Ascending aorta (tissue), 2 donors: ENCODE data around the gene MTARC1. TPM values are rescaled to one million over a fixed set of nuclear protein-coding genes. Genes with fewer than 3 reads are reported as not detected.

Source experiments
- DNase-seq, 2 donors: peaks; one replicate each; pipeline ENCODE4 v3.0.0-alpha.2; 2019; ENCODE audit warnings: low spot score in 2 of 2
- H3K27ac ChIP-seq, 2 donors: fragments of 200-600 bp; sonication (generic); one replicate each; pipeline ENCODE4 v1.5.1; 2016 to 2017; ENCODE audit warnings: mild to moderate bottlenecking in 1 of 2
- H3K27me3 ChIP-seq: fragments of 200-600 bp; sonication (generic); one replicate; pipeline ENCODE4 v1.5.1; 2017
- H3K36me3 ChIP-seq, 2 donors: fragments of 200-600 bp; sonication (generic); one replicate each; pipeline ENCODE4 v1.5.1; 2016
- H3K4me1 ChIP-seq, 2 donors: fragments of 200-600 bp; sonication (generic); one replicate each; pipeline ENCODE4 v1.5.1; 2016 to 2017; ENCODE audit warnings: mild to moderate bottlenecking in 1 of 2
- H3K4me3 ChIP-seq, 2 donors: fragments of 200-600 bp; sonication (generic); one replicate each; pipeline ENCODE4 v1.5.1; 2016 to 2017; ENCODE audit warnings: mild to moderate bottlenecking in 1 of 2
- H3K9me3 ChIP-seq, 2 donors: fragments of 200-600 bp; sonication (generic); one replicate each; pipeline ENCODE4 v1.5.1; 2016
- intact Hi-C: fragments of 100-400 bp; cut with DNase I; formaldehyde crosslinking; loops from one replicate; pipeline ENCODE4 v1.15.1; 2023
- total RNA-seq: library from RNA; depleted of rRNA; stranded (reverse); fragments of >200 nt; gene quantifications from one replicate; pipeline ENCODE4 v1.1.0, GENCODE V29; 2016
- TF ChIP-seq, protein P1 (sequence below), 3 experiments: fragments of 200-600 bp in 2 of 3; fragments of 450-650 bp in 1 of 3; sonication (generic) in 2 of 3; IDR thresholded peaks; one replicate each; pipeline ENCODE4 v1.5.1; 2016 to 2019; ENCODE audit warnings: antibody characterized with exemption in 3 of 3, mild to moderate bottlenecking in 1 of 3, moderate library complexity in 1 of 3

The MTARC1 gene
- 2.2 TPM for total RNA-seq

DNA sequence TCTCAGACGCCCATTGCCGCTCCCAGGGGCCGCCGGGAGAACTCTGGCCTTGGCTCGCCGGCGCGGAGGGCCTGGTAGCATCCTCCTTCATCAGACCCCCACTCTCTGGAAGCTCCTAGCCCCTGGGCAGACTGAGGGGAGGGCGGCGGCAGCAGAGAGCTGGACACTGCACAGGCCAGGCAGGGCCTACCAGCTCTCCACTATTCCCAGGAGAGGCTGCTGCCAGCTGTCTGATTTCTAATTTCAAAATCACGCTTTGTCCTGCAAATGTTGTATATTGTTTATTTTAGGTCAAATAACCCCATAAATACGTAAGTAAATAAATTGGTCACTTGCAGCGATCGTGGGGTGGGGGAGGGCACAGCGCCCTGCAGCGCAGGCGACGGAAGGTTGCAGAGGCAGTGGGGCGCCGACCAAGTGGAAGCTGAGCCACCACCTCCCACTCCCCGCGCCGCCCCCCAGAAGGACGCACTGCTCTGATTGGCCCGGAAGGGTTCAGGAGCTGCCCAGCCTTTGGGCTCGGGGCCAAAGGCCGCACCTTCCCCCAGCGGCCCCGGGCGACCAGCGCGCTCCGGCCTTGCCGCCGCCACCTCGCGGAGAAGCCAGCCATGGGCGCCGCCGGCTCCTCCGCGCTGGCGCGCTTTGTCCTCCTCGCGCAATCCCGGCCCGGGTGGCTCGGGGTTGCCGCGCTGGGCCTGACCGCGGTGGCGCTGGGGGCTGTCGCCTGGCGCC, at the start of gene MTARC1:
Gene MTARC1 (plus strand): TSS at position 577 of the 732 bp plus-strand sequence. CDS start 32 bp downstream, at position 609.
- no peaks in the 10 kb centered on the region for H3K36me3 ChIP-seq

DNA sequence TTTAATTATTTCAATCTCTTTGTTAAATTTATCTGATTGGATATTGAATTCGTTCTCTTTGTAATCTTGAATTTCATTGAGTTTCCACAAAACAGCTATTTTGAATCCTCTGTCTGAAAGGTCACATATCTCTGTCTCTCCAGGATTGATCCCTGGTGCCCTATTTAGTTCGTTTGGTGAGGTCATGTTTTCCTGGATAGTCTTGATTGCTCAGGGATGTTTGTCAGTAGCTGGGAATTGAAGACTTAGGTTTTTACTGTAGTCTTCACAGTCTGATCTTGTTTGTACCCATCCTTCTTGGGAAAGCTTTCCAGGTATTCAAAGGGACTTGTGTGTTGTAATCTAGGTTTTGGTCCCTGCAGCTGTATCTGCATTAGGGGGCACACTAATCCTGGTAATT, 45.4 kb upstream of the MTARC1 start:
- no peak for DNase-seq
- no peaks in the 10 kb centered on the region for H3K9me3 ChIP-seq
- H3K27ac ChIP-seq, result no peak overlapping the region
- no peaks in the 10 kb centered on the region for H3K4me1 ChIP-seq
- no peaks in the 10 kb centered on the region for H3K36me3 ChIP-seq
- intact Hi-C loops, result loop anchor here (10.0 kb wide), 1 partner anchor 133 kb away; the partner anchor contains the start of gene HLX
- TF ChIP-seq, protein P1, sequence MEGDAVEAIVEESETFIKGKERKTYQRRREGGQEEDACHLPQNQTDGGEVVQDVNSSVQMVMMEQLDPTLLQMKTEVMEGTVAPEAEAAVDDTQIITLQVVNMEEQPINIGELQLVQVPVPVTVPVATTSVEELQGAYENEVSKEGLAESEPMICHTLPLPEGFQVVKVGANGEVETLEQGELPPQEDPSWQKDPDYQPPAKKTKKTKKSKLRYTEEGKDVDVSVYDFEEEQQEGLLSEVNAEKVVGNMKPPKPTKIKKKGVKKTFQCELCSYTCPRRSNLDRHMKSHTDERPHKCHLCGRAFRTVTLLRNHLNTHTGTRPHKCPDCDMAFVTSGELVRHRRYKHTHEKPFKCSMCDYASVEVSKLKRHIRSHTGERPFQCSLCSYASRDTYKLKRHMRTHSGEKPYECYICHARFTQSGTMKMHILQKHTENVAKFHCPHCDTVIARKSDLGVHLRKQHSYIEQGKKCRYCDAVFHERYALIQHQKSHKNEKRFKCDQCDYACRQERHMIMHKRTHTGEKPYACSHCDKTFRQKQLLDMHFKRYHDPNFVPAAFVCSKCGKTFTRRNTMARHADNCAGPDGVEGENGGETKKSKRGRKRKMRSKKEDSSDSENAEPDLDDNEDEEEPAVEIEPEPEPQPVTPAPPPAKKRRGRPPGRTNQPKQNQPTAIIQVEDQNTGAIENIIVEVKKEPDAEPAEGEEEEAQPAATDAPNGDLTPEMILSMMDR (IDR thresholded peaks at IDR 0.05), result no peak
- no peak overlapping the region for H3K4me3 ChIP-seq
- no peaks in the 10 kb centered on the region for H3K27me3 ChIP-seq

More for the DNA sequence above, at the start of gene MTARC1:
- intact Hi-C loops, result loop anchor here (5.0 kb wide), 1 partner anchor 54 kb away; no protein-coding TSS in a partner anchor
- peak within 1 kb of the TSS; percentile 73 to 77 for H3K27ac ChIP-seq
- peak within 1 kb of the TSS; percentile 78 for H3K4me3 ChIP-seq
- peaks cover 7 to 18% of the 10 kb centered on the region in 2 donors for H3K4me1 ChIP-seq
- H3K27me3 ChIP-seq, result no peaks in the 10 kb centered on the region
- H3K9me3 ChIP-seq, result no peaks in the 10 kb centered on the region
- DNase-seq, result peak in 1 of 2 donors; percentile 81
- TF ChIP-seq, protein P1 (IDR thresholded peaks at IDR 0.05), result peak in 1 of 3 experiments; percentile 5

DNA sequence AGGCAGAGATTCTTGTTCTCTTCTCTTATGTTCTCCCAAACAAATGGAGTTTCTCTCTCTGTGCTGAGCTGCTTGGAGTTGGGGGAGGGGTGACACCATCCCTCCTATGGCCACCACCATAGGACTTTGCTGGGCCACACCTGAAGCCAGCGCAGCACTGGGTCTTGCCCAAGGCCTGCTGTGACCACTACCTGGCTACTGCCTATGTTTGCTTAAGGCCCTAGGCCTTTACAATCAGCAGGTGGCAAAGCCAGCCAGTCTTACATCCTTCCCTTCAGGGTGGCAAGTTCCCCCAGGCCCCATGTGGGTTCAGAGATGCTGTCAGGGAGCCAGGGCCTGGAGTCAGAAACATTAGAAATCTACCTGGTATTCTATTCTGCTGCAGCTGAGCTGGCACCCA, 44.9 kb upstream of the MTARC1 start:
- Histone ChIP-seq H3K27ac (no peak overlapping the region), H3K9me3 (no peaks in the 10 kb centered on the region), H3K4me3 (no peak overlapping the region), H3K36me3 (no peaks in the 10 kb centered on the region), H3K4me1 (peaks cover 0 to 2% of the 10 kb centered on the region in 2 donors), H3K27me3 (no peaks in the 10 kb centered on the region)
- no peak for DNase-seq
- TF ChIP-seq, protein P1 (IDR thresholded peaks at IDR 0.05), result no peak
- intact Hi-C loops, result loop anchor here (10.0 kb wide), 1 partner anchor 133 kb away; the partner anchor contains the start of gene HLX

DNA sequence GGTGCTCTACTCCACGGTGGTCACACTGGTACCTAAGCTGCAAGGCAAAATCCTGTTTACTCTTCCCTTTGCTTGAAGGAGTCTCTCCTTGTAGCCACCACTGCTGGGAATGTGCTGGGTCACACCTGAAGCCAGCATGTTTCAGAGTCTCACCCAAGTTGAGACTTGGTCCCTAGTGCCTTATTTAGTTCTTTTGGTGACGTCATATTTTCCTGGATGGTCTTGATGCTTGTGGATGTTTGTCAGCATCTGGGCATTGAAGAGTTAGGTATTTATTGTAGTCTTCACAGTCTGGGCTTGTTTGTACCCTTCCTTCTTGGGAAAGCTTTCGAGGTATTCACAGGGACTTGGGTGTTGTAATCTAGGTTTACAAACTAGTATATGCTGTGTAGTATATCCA, 44.2 kb upstream of the MTARC1 start:
- no peaks in the 10 kb centered on the region for H3K27me3 ChIP-seq
- intact Hi-C loops, result loop anchor here (10.0 kb wide), 1 partner anchor 132 kb away; the partner anchor contains the start of gene HLX
- TF ChIP-seq, protein P1 (IDR thresholded peaks at IDR 0.05), result no peak
- no peak overlapping the region for H3K4me3 ChIP-seq
- H3K36me3 ChIP-seq, result no peaks in the 10 kb centered on the region
- no peak overlapping the region for H3K27ac ChIP-seq
- no peak for DNase-seq
- no peaks in the 10 kb centered on the region for H3K9me3 ChIP-seq
- peaks cover 0 to 9% of the 10 kb centered on the region in 2 donors for H3K4me1 ChIP-seq

DNA sequence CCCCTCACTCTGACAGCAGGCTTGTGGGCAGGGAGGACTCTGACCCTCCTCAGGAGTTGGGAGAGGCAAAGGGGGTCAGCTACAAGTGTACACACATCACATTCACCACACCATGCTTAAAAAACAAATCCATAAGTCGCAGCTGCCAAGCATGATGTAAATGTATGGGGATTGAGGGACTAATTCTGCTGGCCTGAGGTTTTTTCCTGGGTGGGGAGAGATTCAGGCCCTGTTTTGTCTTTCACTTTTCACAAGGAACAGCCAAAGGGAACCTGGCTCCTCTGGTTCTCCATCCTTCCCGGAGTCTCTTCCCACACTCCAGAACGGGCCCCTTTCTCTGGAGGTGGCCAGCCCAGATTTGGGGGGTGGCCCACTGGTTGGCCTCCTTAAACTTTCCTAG, 39.9 kb upstream of the MTARC1 start:
- intact Hi-C loops, result loop anchor here (10.0 kb wide), 1 partner anchor 128 kb away; the partner anchor contains the start of gene HLX
- H3K36me3 ChIP-seq, result no peaks in the 10 kb centered on the region
- TF ChIP-seq, protein P1 (IDR thresholded peaks at IDR 0.05), result no peak
- peak overlapping the region; percentile 87 to 89 for H3K27ac ChIP-seq
- H3K27me3 ChIP-seq, result no peaks in the 10 kb centered on the region
- H3K4me1 ChIP-seq, result peaks cover 0 to 28% of the 10 kb centered on the region in 2 donors
- DNase-seq, result peak in 1 of 2 donors; percentile 15
- H3K9me3 ChIP-seq, result no peaks in the 10 kb centered on the region
- H3K4me3 ChIP-seq, result peak overlapping the region in 1 of 2 donors; percentile 95
